H1 (cell line): Measurements from ENCODE around the gene AOAH.

ENCODE experiments used
- EP300 ChIP-seq, 2 experiments: IDR thresholded peaks; 1 replicate in 1 of 2; 2 replicates in 1 of 2; pipeline ENCODE4 v1.6.1; 2011 to 2012; ENCODE audit warnings: low read depth in 2 of 2, low read length in 2 of 2, mild to moderate bottlenecking in 2 of 2, borderline replicate concordance in 1 of 2, inconsistent platforms in 1 of 2, moderate library complexity in 1 of 2
- FOSL1 ChIP-seq: IDR thresholded peaks from 2 replicates; pipeline ENCODE4 v1.6.1; 2011; ENCODE audit warnings: mild to moderate bottlenecking, low read depth, low read length, moderate library complexity; ENCODE audit not compliant: insufficient read depth
- JUND ChIP-seq: IDR thresholded peaks from 2 replicates; pipeline ENCODE4 v1.6.1; 2011; ENCODE audit warnings: mild to moderate bottlenecking, improper control_type of control experiment, low read length
- SUZ12 ChIP-seq: fragments of 200-600 bp; sonication (generic); IDR thresholded peaks from 2 replicates; pipeline ENCODE4 v1.6.1; 2012; ENCODE audit warnings: mild to moderate bottlenecking, inconsistent platforms, low read length, moderate library complexity, mixed read lengths
- TF ChIP-seq, protein P1 (sequence below): IDR thresholded peaks from 2 replicates; pipeline ENCODE4 v1.6.1; 2011; ENCODE audit warnings: low read length, improper control_type of control experiment
- TF ChIP-seq, protein P2 (sequence below), 3 experiments: IDR thresholded peaks; 1 replicate in 2 of 3; 2 replicates in 1 of 3; pipeline versions ENCODE4 v1.5.1 to v1.6.1; 2011; ENCODE audit warnings: low read length in 3 of 3, mild to moderate bottlenecking in 3 of 3, inconsistent platforms in 2 of 3, low read depth in 1 of 3, moderate library complexity in 1 of 3; ENCODE audit not compliant: insufficient read depth in 1 of 3; ENCODE audit errors: control extremely low read depth in 1 of 3
- TF ChIP-seq, protein P3 (sequence below): IDR thresholded peaks from 2 replicates; pipeline ENCODE4 v1.6.1; 2011; ENCODE audit warnings: low read depth, mild to moderate bottlenecking, low read length; ENCODE audit not compliant: insufficient read depth

DNA sequence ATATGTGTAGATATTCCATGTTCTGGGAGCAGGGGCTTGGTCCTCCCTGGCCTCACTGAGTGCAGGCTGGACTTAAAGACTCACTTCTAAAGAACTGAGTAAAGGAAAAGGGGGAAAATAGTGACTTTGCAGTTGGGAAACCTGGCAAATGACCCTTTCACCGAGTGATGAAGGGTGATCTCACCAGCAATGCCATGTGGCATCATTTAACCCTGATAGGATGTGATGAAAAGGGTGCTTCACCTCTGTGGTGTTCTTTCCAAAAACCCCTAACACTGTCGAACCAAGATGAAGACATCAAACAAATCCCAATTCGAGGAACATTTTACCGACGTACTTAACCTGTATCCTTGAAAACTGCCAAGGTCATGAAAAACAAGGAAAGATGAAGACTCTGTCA is 71.9 kb downstream of the AOAH start:
- TF ChIP-seq, protein P1, sequence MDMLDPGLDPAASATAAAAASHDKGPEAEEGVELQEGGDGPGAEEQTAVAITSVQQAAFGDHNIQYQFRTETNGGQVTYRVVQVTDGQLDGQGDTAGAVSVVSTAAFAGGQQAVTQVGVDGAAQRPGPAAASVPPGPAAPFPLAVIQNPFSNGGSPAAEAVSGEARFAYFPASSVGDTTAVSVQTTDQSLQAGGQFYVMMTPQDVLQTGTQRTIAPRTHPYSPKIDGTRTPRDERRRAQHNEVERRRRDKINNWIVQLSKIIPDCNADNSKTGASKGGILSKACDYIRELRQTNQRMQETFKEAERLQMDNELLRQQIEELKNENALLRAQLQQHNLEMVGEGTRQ, result no peak
- TF ChIP-seq EP300 (IDR thresholded peaks at IDR 0.05; ENCODE audit: borderline replicate concordance in 1 of 2, low read depth in 2 of 2, low read length in 2 of 2), result no peak
- no peak for TF ChIP-seq JUND
- TF ChIP-seq FOSL1, result no peak
- TF ChIP-seq SUZ12, result no peak
- TF ChIP-seq, protein P2, sequence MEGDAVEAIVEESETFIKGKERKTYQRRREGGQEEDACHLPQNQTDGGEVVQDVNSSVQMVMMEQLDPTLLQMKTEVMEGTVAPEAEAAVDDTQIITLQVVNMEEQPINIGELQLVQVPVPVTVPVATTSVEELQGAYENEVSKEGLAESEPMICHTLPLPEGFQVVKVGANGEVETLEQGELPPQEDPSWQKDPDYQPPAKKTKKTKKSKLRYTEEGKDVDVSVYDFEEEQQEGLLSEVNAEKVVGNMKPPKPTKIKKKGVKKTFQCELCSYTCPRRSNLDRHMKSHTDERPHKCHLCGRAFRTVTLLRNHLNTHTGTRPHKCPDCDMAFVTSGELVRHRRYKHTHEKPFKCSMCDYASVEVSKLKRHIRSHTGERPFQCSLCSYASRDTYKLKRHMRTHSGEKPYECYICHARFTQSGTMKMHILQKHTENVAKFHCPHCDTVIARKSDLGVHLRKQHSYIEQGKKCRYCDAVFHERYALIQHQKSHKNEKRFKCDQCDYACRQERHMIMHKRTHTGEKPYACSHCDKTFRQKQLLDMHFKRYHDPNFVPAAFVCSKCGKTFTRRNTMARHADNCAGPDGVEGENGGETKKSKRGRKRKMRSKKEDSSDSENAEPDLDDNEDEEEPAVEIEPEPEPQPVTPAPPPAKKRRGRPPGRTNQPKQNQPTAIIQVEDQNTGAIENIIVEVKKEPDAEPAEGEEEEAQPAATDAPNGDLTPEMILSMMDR (IDR thresholded peaks at IDR 0.05; ENCODE audit: control extremely low read depth in 1 of 3, insufficient read depth in 1 of 3, low read depth in 1 of 3, low read length in 3 of 3), result no peak
- TF ChIP-seq, protein P3, sequence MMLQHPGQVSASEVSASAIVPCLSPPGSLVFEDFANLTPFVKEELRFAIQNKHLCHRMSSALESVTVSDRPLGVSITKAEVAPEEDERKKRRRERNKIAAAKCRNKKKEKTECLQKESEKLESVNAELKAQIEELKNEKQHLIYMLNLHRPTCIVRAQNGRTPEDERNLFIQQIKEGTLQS, result no peak
